Measurements from ENCODE around the gene FRMPD4. TPM values are rescaled to one million over a fixed set of nuclear protein-coding genes. Genes with fewer than 3 reads are reported as not detected.
A peak's percentile ranks its signal among the peaks of the same experiment; 100 is the strongest.

FRMPD4 gene
- total and polyA plus RNA-seq, 10 of the 15 experiments (the other 5 are each of a cell fraction or from before 2014, with no cell fraction given), result not detected

- in situ Hi-C loops (cut with MboI), result no loop called here
- Histone ChIP-seq H3K36me3 (ENCODE audit: control insufficient read depth in 2 of 2, insufficient read depth in 2 of 2, low read length in 1 of 2) (no peaks in the 10 kb centered on the region), H3K4me2 (ENCODE audit: control insufficient read depth, insufficient read depth) (no peak overlapping the region), H3K4me1 (ENCODE audit: control insufficient read depth, insufficient read depth, low read length) (no peaks in the 10 kb centered on the region), H3K4me3 (no peak overlapping the region), H3K27me3 (replicated peaks in 1 of 2; ENCODE audit: control insufficient read depth in 2 of 2, insufficient read depth in 2 of 2, low read length in 1 of 2) (peaks cover 1 to 2% of the 10 kb centered on the region in 2 experiments; a peak in 2 of 4 replicates), H2AFZ (ENCODE audit: control insufficient read depth, low read depth, low read length) (no peak overlapping the region), H3K9ac (ENCODE audit: control insufficient read depth, insufficient read depth, low read length) (no peak overlapping the region), H3K79me2 (ENCODE audit: control insufficient read depth, insufficient read depth, low read length) (no peaks in the 10 kb centered on the region), H4K20me1 (ENCODE audit: control insufficient read depth, insufficient read depth) (no peaks in the 10 kb centered on the region), H3K9me3 (replicated peaks; ENCODE audit: control insufficient read depth, insufficient read depth, low read length) (no peaks in the 10 kb centered on the region), H3K27ac (ENCODE audit: control insufficient read depth, insufficient read depth) (no peak overlapping the region)
- ChIA-PET CTCF (interaction anchor here (4.1 kb wide), 1 partner anchor 12 kb away, joined by 44 read pairs; no protein-coding TSS in a partner anchor), RAD21 (ENCODE audit: unreplicated experiment) (no interaction called here), POLR2A (no interaction called here), SMC1A (ENCODE audit: uncharacterized antibody, unreplicated experiment) (interaction anchor here (3.0 kb wide), 1 partner anchor 12 kb away, joined by 11 read pairs; no protein-coding TSS in a partner anchor)
- intact Hi-C loops (cut with micrococcal nuclease; ENCODE audit: unreplicated experiment), result no loop called here
- FAIRE-seq (no peak), ATAC-seq (peak; percentile 35; the same call in 1 of the 3 replicates), DNase-seq (ENCODE audit: low read depth, low spot score) (no peak)
- BruUV-seq (replicated peaks), result no TSS peak
- 41% methylated on average over 3 of the region's 3 CpGs for WGBS (ENCODE audit: insufficient coverage, insufficient replicate concordance, low lambda C conversion rate, missing lambda C conversion rate)
- TF ChIP-seq NFIC (IDR thresholded peaks at IDR 0.05; ENCODE audit: low read depth, low read length) (no peak), LARP7 (IDR thresholded peaks at IDR 0.05) (no peak), ATF7 (IDR thresholded peaks at IDR 0.05; ENCODE audit: low read depth) (peak; percentile 85), MYB (IDR thresholded peaks at IDR 0.05; ENCODE audit: borderline replicate concordance, low read depth, low read length) (no peak), EGR1 (IDR thresholded peaks at IDR 0.05; ENCODE audit: borderline replicate concordance in 1 of 2, low read depth in 2 of 2, low read length in 2 of 2) (no peak), STAT1 (conservative IDR thresholded peaks at IDR 0.05) (no peak), RUNX3 (IDR thresholded peaks at IDR 0.05; ENCODE audit: low read length) (peak; percentile 31; the same call in 1 of the 2 replicates), IKZF1 (conservative IDR thresholded peaks at IDR 0.05) (no peak)
- TF ChIP-seq, protein P1, sequence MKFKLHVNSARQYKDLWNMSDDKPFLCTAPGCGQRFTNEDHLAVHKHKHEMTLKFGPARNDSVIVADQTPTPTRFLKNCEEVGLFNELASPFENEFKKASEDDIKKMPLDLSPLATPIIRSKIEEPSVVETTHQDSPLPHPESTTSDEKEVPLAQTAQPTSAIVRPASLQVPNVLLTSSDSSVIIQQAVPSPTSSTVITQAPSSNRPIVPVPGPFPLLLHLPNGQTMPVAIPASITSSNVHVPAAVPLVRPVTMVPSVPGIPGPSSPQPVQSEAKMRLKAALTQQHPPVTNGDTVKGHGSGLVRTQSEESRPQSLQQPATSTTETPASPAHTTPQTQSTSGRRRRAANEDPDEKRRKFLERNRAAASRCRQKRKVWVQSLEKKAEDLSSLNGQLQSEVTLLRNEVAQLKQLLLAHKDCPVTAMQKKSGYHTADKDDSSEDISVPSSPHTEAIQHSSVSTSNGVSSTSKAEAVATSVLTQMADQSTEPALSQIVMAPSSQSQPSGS (IDR thresholded peaks at IDR 0.05; ENCODE audit: low read length), result 0 out of 2 replicates have a peak, but pooled peaks have one; percentile 28
Observed at GRCh38 chrX:12758291-12758690, 620.0 kb downstream of the FRMPD4 start.

Data from GM12878 (cell line).